SKM-1 treated with dmso at 0.1 percent for 144 hours (cell line): ENCODE measurements around the gene TFDP1.
A peak's percentile ranks its signal among the peaks of the same experiment; 100 is the strongest.
"Not testable (repeated sequence)": the region's sequence is repeated elsewhere in the genome, so short reads cannot be mapped to it uniquely, and the experiment has no call there.

Experiments
- DNase-seq: peaks from one replicate; lab custom pipeline; 2025; ENCODE audit not compliant: unreplicated experiment; lab: John Stamatoyannopoulos, UW

The TFDP1 gene

DNA sequence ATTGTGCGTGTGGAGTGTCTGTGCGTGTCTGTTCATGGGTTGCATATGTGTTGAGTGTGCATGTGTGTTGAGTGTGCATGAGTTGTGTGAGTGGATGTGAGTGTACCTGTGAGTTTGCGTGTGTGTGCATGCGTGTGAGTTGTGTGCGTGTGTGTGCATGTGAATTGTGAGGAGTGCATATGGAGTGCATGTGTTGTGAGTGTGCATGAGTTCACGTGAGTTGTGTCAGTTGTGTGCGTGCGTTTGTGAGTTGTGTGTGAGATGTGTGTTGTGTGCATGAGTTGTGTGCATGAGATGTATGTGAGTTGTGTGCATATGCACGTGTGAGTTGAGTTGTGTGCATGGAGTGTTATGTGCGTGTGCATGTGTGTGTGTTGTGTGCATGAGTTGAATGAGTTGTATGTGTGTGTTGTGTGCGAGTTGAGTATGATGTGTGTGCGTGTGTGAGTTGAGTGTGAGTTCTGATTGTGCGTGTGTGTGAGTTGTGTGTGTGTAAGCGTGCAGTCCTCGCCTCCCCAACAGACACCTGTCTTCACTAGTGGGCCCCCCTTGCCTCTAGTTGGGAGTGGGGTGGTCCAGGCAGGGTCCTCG, 29.3 kb downstream of the TFDP1 start:
- DNase-seq: no peak

DNA sequence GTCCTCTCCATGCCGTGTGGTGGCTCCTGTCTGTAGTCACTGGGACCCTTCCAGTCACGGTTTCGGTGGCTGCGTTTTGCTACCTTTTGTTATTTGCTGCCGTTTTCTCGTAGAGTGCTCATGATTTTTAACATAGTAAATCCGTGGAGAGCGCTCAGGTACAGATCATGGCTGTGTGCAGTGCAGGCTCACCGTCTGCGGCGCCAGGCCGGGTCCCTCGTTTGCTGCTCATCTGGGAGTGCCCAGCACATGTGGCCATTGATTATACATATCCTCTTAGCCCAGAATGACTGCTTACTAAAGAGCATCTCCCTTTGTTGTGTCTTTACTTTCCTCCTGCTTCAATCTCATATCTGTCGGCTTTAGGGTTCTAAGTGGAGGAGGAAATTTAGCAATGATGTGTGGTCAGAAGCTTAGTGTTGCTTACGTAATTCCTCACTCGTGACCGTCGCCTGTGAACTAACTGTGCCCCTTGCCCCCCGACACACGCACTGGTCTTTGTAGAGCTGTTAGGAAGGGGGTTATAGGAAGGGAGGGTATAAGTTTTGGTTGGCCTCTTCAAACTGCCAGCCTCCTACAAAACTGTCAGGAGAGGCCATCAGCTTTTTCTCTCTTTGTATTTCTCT, 31.8 kb downstream of the TFDP1 start:
- DNase-seq: peak; percentile 79

DNA sequence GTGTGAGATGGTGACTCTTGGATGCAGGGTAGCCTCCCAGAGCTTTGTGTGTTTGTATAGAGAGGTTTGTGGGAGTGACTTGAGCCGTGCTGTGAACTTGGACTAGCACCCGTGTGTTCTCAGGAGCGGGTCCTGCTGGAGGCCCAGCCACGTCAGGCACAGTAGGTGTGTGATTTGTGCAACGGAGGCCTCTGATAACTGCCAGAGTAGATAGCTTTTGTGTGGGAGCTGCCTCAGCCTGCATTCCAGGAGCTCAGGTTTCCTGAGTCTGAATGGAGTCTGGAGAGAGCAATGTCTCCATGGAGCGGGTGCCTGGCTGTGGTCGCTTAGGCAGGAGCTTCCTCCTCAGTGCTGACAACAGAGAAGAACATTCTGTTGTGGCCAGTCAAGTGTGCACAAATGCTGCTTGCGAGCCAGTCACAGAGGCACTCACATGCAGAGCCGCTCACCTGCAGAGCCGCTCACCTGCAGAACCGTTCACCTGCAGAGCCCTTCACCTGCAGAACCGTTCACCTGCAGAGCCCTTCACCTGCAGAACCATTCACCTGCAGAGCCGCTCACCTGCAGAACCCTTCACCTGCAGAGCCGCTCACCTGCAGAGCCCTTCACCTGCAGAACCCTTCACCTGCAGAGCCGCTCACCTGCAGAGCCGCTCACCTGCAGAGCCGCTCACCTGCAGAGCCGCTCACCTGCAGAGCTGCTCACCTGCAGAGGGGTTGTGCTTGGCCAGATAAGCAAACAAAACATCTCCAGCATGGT, 32.6 kb downstream of the TFDP1 start:
- DNase-seq: no peak

DNA sequence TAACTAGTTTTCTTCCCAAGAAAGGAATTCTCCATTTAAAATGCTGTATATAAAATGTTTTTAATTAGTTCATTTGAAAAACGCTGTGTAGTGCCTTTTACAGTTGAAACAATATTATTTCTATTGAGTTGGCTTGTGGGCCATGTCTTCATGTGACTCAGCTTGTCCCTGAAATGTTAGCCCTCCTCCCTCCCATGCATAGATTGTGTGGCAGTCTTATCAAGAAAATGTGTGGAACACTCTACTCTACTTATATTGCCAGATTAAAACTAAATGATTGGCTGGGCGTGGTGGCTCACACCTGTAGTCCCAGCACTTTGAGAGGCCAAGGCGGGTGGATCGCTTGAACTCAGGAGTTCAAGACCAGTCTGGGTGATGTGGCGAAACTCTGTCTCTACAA, 33.4 kb downstream of the TFDP1 start:
- no peak for DNase-seq

DNA sequence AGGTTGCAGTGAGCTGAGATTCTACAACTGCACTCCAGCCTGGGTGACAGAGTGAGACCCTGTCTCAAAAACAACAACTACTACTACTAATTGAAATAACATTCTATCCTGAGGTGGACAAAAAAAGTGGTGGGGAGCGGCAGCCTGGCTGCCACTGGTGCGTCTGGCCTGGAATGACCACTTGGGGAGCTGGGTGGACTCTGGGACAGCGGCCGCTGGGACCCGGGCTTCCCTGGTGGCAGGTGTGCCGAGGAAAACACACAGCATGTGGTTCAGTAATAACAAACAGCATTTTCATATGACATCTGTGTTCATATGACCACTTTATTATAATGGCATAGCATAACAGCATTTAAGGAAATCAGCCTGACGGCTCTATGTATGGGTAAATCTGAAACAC, 33.9 kb downstream of the TFDP1 start:
- DNase-seq: no peak

DNA sequence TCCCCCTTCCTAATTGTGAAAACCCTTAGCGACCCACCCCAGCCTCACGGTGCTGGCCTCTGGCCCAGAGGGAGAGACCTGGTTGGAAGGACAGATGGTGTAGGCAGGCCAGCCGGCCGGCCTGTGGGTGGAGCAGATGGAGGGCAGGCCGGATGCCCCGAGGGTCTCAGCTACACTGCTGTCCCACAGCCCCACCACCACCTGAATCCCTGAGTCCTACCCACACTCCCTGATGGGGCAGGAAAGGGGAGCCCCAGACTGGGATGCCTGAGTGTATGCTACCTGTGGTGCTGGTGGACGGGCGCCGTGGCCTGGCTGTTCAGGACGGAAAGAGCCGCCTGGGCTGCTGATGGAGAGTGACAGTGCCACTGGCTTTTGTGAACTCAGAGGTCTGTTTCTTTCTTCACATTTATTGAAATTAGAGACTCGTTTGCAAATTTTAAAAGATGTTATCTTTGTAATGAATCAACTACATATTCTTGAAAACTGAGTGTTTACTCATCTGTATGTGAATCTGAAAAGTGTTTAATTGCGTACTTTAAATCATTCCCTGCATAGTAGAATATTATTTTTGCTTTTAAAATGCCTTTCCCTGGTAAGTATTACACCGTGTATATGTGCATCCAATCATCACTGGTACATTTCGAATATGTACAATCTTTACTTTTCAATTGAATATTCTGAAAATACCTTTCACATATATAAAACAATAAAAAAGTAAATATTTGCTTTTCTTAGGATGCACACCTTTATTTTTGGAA, 35.7 kb downstream of the TFDP1 start:
- DNase-seq: no peak

DNA sequence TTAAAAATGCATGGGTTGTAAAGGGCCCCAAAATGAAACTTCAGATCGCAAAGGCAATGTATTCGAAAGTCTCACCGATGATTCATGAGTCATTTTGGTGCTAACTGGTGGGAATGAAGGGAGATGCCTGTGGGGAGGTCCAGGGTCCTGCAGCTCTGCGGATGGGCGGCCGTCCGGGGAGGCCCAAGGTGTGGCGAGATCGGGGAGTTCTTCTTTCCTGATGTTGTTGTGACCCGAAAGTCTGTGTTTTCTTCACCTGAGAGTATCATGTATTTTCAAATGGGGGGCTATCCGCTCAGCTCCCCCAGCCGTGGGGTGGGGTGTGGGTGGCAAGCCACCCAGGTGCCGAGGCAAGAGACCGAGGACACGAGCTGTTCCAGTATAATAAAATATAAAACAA, 36.5 kb downstream of the TFDP1 start:
- DNase-seq: no peak

DNA sequence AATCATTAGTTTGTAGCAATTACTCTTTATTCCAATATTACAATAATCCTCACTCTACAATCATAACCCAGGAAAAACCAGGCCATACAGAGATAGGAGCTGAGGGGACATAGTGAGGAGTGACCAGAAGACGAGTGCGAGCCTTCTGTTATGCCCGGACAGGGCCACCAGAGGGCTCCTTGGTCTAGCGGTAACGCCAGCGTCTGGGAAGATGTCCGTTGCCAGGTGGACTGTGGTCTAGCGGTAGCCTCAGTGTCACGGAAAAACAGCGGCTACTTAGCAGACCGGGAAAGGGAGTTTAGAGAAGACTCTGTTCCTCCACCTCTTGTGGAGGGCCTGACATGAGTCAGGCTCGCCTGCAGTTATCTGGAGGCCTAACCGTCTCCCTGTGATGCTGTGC, 36.9 kb downstream of the TFDP1 start:
- DNase-seq: not testable (repeated sequence)

DNA sequence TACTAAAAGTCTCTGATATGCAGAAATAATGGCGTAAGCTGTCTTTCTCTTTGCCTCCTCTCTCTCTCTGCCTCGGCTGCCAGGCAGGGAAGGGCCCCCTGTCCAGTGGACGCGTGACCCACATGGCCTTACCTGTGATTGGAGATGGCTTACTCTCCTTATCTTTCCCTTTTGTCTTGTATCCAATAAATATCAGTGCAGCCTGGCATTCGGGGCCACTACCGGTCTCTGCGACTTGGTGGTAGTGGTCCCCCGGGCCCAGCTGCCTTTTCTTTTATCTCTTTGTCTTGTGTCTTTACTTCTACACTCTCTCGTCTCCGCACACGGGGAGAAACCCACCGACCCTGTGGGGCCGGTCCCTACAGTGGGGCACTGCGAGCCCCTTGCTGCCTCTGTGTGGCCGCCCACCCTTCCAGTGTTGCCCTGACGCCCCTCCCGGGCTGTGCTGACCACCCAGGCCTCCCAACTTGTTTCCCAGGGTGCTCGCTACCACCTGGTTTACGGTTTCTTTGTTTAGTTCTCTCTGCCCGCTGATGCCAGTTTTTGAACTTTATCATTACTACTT, 37.5 kb downstream of the TFDP1 start:
- not testable (repeated sequence) for DNase-seq

DNA sequence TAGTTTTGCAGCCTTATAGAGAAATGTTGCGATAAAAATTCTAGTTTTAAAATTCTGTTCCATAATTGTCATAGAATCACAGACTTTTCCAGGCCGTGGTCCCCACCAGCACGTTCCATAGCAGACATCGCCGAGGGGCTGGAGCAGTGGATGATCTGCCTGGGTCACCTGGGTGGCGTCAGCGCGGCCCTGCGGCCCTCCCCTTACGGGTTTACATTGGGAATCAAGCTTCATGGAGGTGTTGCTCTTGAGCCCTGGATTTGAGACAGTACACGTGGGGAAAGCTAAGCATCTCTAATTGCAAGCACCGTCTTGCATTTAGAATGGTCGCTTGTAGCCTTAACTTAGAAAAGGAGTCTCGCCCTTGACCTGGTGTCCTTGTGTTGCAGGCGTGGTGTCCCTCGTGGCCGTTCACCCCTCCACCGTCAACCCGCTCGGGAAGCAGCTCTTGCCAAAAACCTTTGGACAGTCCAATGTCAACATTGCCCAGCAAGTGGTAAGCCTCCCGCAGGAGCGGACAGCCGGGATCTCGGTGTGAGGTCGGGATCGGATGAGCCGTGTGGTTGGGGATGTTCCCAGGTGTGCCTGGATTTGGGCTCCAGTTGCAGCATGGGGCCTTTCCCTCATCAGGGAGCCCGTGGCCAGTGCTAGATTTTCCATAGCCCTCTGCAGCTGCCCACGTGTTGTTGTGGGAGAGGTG, 38.4 kb downstream of the TFDP1 start:
- no peak for DNase-seq

DNA sequence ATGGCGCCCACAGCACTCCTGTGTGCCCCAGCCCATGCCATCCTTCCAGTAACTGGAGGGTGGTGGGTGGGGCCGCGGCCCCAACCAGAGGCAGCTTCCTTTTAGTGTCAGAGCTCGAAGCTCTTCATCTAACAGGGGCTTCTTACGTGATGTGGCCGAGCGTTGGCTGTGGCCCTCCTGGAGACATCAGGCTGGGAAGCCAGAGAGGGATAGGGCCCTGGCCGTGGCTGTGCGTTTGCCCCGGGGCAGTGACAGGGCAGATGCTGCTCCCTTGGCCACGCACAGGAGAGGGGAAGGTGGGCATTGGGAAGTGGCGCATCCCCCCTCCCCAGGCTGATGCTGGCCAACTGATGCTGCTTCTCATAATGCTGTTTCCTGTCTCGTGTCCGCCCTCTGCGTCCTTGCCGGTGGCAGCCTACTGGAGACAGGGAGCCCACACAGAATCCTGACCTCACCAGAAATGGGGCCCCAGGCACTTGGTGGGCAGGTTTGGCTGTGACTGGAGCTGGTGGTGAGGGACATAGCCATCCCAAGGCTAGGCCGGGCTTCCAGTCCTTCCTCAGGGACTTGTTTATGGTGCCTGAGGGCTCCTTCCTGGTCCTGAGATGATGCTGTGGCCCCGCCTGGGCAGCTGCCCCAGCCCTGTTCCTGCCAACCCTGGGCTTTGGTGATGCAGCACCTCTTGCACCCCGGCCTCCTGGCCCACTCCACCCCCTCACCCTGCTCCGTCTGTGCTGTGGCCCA, 39.1 kb downstream of the TFDP1 start:
- DNase-seq: no peak

DNA sequence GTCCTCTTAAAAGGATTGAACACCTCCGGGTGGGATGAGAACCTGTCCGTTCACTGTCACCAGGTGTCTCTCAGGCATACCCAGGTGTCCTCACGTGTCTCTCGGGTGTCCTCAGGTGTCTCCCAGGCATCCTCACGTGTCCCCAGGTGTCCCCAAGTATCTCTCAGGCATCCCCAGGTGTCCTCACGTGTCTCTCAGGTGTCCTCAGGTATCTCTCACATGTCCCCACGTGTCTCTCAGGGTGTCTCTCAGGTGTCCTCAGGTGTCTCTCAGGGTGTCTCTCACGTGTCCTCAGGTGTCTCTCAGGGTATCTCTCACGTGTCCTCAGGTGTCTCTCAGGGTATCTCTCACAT, 39.7 kb downstream of the TFDP1 start:
- DNase-seq: no peak

DNA sequence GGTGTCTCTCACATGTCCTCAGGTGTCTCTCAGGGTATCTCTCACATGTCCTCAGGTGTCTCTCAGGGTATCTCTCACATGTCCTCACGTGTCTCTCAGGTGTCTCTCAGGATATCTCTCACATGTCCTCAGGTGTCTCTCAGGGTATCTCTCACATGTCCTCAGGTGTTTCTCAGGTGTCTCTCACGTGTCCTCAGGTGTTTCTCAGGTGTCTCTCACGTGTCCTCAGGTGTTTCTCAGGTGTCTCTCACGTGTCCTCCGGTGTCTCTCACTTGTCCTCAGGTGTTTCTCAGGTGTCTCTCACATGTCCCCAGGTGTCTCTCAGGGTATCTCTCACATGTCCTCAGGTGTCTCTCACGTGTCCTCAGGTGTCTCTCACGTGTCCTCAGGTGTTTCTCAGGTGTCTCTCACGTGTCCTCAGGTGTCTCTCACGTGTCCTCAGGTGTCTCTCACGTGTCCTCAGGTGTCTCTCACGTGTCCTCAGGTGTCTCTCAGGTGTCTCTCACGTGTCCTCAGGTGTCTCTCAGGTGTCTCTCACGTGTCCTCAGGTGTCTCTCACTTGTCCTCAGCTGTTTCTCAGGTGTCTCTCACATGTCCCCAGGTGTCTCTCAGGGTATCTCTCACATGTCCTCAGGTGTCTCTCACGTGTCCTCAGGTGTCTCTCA, 40.2 kb downstream of the TFDP1 start:
- not testable (repeated sequence) for DNase-seq

DNA sequence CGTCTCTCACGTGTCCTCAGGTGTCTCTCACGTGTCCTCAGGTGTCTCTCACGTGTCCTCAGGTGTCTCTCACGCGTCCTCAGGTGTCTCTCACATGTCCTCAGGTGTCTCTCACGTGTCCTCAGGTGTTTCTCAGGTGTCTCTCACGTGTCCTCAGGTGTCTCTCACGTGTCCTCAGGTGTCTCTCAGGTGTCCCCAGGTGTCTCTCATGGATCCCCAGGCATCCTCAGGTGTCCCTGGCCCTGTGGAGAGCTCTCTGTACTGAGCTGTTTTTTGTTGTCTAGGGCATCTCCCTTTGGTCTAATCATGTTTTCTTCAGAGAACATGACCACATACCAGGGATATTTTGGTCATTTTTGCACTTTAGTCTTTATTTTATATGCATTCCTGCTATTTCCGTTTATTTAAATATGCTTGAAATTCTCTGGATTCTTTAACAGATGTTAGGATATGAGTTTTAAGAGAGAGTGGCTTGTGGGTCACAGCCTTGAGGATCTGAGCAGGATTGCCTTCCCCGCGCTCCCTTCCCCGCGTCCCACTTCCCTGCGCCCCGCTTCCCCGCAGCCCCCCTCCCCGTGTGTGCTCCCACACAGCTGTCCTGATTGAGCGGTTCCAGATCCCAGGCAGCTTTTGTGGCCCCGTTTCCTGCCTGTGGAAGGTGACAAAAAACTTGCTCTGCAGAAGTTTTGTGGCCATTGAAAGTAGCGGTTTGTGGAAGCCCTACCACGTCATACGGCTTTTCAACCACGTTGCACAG, 41.6 kb downstream of the TFDP1 start:
- DNase-seq: no peak

DNA sequence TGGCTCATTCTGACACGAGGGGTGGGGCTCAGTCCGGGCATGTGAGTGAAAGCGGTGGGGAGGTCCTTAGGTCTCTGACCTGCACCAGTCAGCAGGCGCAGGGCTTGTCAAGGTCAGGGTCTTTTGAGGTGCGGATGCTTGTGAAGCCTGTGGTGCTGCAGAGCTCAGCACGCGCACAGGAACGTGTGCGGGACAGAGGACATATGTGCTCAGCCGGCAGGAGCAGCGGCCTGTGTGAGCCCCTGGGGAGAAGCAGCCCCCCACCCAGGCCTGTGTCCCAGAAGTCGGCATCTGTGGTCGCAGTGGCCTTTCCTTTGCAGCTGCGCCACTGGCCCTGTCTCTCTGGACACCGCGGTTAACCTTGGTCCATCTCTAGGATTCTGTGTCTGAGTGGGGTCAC, 42.6 kb downstream of the TFDP1 start:
- DNase-seq: no peak

DNA sequence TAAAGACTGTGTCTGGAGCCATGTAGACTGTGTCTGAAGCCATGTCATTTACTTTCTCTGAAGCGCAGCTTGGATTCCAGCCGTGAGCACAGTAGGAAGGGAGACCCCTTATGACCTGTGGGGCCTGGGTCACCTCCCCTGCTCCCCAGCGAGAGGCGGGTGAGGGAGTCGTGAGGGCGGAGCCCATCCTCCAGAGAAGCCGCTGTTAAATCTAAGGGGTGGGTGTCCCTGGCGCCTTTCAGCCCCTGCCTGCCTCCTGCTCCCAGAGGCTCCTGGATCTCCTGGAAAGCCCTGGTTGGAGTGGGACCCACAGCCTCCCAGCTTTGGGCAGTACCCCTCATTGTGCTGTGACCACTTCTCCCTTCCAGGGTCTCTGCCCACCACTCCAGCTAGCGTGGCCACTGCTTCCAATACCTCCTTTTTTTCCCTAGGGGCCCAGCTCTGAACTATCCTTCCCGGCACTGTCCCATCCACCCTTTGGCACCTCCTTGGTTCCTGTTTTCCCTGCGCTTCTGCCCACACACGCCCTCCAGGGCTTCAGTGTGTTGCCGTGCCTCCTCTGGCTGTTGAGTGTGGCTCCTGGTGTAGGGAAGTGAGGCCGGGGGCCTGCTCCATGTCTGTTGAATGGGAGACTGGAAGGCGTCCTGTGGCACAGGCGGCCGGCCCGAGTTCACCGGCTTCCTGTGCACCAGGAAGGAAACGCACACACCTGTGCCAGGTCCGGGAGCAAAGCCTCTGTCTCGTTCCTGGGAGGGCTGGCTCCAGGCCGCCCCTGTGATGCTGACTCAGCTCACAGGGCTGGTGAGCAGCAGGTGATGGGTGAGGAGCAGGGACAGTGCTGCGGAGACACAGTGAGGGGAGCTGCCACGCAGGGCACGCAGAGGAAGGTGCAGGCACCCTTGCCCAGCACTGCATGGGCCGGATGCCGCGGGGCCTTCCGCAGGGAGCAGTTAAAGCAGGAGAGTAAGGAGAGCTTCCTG, 44.0 kb downstream of the TFDP1 start:
- no peak for DNase-seq

DNA sequence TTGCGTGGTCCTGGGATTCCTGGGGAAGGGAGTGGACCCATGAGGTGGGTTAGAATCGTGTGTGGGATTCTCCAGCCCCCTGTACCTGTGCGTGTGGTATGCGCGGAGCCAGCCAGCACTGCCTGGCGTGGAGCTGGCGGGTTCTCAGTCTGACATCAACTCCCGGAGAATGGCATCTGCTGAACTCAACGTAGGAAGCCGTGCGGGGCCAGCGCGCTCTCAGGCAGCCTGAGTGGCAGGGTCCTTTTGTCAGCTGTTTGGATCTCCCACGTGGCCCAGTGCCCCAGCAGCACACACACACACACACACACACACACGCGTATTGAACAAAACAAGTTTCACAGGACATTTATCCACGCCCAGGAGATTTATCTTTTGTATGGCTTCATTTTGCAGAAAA, 45.3 kb downstream of the TFDP1 start:
- DNase-seq: no peak

DNA sequence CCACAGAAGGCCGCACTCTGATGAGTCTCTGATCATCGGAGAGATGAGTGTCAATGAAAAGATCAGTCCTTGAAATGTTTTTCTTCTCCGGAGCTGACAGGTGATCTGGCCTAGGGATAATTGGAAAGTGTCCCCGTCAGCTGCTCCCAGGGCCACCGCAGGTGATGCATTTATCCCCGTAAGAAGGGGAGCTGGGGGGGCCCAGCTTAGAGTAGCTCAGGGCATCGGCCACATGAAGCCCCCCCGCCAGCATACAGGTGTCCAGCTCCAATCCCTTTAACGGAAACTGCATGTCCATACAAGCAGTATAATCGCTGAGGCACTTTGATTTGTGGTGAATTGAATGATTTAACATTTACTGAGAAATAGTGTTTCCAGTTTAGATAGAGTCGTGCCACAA, 45.7 kb downstream of the TFDP1 start:
- DNase-seq: no peak
